PC-9 (cell line): ENCODE results near the gene RALGPS2.
"Not testable (repeated sequence)": the region's sequence is repeated elsewhere in the genome, so short reads cannot be mapped to it uniquely, and the experiment has no call there.

Source experiments
- CTCF ChIP-seq: fragments of 200-600 bp; sonication (generic); conservative IDR thresholded peaks from 2 replicates; pipeline ENCODE4 v1.6.1; 2017; ENCODE audit warnings: mixed run types, antibody characterized with exemption, mild to moderate bottlenecking, moderate library complexity
- EZH2 ChIP-seq: fragments of 200-600 bp; sonication (generic); IDR thresholded peaks from 2 replicates; pipeline ENCODE4 v1.8.0; 2017; ENCODE audit warnings: antibody characterized with exemption, low read depth

GRCh38 chr1:178847919-178848318, 122.9 kb downstream of the RALGPS2 start:
- not testable (repeated sequence) for TF ChIP-seq CTCF, EZH2
